Adipocyte (in vitro differentiated cells): Measurements from ENCODE around the gene SPATS1.
A peak's percentile ranks its signal among the peaks of the same experiment; 100 is the strongest.

Source experiments
- DNase-seq: peaks from one replicate; pipeline ENCODE4 v3.0.0-alpha.2; 2015; ENCODE audit warnings: low read depth
- H3K27me3 ChIP-seq: replicated peaks from 2 replicates; pipeline ENCODE4 v1.7.0; 2013; ENCODE audit warnings: mild to moderate bottlenecking, low read length, moderate library complexity; ENCODE audit not compliant: control insufficient read depth, insufficient read depth
- H3K36me3 ChIP-seq: 2 replicates; pipeline ENCODE4 v1.7.0; 2013; ENCODE audit warnings: low read length, mild to moderate bottlenecking, moderate library complexity; ENCODE audit not compliant: control insufficient read depth, insufficient read depth, severe bottlenecking
- H3K4me1 ChIP-seq: 2 replicates; pipeline ENCODE4 v1.7.0; 2013; ENCODE audit warnings: mild to moderate bottlenecking, low read length, moderate library complexity; ENCODE audit not compliant: control insufficient read depth, insufficient read depth
- H3K4me3 ChIP-seq: 2 replicates; pipeline ENCODE4 v1.7.0; 2013; ENCODE audit warnings: mild to moderate bottlenecking, low read length, moderate library complexity
- H3K9ac ChIP-seq: 2 replicates; pipeline ENCODE4 v1.7.0; 2013; ENCODE audit warnings: mild to moderate bottlenecking, low read length, moderate library complexity
- H3K9me3 ChIP-seq: 2 replicates; pipeline ENCODE4 v1.7.0; 2013; ENCODE audit warnings: mild to moderate bottlenecking, low read length, moderate library complexity; ENCODE audit not compliant: control insufficient read depth

Gene SPATS1

GRCh38 chr6:44373787-44374186 lies 31.3 kb downstream of the SPATS1 start:
- Histone ChIP-seq H3K9ac (no peak overlapping the region), H3K4me3 (no peak overlapping the region), H3K9me3 (no peaks in the 10 kb centered on the region), H3K4me1 (no peaks in the 10 kb centered on the region), H3K36me3 (no peaks in the 10 kb centered on the region), H3K27me3 (no peaks in the 10 kb centered on the region)
- no peak for DNase-seq

- Histone ChIP-seq H3K4me3 (no peak overlapping the region), H3K9ac (no peak overlapping the region), H3K36me3 (no peaks in the 10 kb centered on the region), H3K9me3 (no peaks in the 10 kb centered on the region), H3K4me1 (no peaks in the 10 kb centered on the region), H3K27me3 (no peaks in the 10 kb centered on the region)
- DNase-seq, result no peak
These were observed 32.6 kb downstream of the SPATS1 start for GRCh38 chr6:44375071-44375470.

- Histone ChIP-seq H3K4me1 (peaks cover 10% of the 10 kb centered on the region), H3K27me3 (no peaks in the 10 kb centered on the region), H3K9me3 (no peaks in the 10 kb centered on the region), H3K36me3 (no peaks in the 10 kb centered on the region), H3K4me3 (no peak overlapping the region), H3K9ac (no peak overlapping the region)
- DNase-seq, result no peak
These were observed 35.0 kb downstream of the SPATS1 start for GRCh38 chr6:44377484-44377883.

GRCh38 chr6:44377971-44378370 lies 35.5 kb downstream of the SPATS1 start:
- Histone ChIP-seq H3K27me3 (no peaks in the 10 kb centered on the region), H3K9ac (no peak overlapping the region), H3K4me3 (no peak overlapping the region), H3K36me3 (no peaks in the 10 kb centered on the region), H3K9me3 (no peaks in the 10 kb centered on the region), H3K4me1 (peaks cover 10% of the 10 kb centered on the region)
- DNase-seq, result no peak

- H3K36me3 ChIP-seq, result no peaks in the 10 kb centered on the region
- H3K4me1 ChIP-seq, result peaks cover 15% of the 10 kb centered on the region
- no peaks in the 10 kb centered on the region for H3K27me3 ChIP-seq
- H3K9ac ChIP-seq, result no peak overlapping the region
- DNase-seq, result peak; percentile 7
- H3K4me3 ChIP-seq, result no peak overlapping the region
- no peaks in the 10 kb centered on the region for H3K9me3 ChIP-seq
These were observed 39.3 kb downstream of the SPATS1 start for GRCh38 chr6:44381739-44382138.

GRCh38 chr6:44386364-44386928 lies 44.0 kb downstream of the SPATS1 start:
- H3K9ac ChIP-seq, result peak overlapping the region; percentile 96
- peak overlapping the region; percentile 95 for H3K4me3 ChIP-seq
- no peaks in the 10 kb centered on the region for H3K27me3 ChIP-seq
- H3K36me3 ChIP-seq, result peaks cover 4% of the 10 kb centered on the region
- H3K4me1 ChIP-seq, result peaks cover 40% of the 10 kb centered on the region
- no peak for DNase-seq
- H3K9me3 ChIP-seq, result no peaks in the 10 kb centered on the region

- Histone ChIP-seq H3K36me3 (peaks cover 9% of the 10 kb centered on the region), H3K27me3 (no peaks in the 10 kb centered on the region), H3K9ac (peak overlapping the region; percentile 96), H3K4me1 (peaks cover 35% of the 10 kb centered on the region), H3K4me3 (peak overlapping the region; percentile 95), H3K9me3 (no peaks in the 10 kb centered on the region)
- peak; percentile 72 for DNase-seq
These were observed 44.5 kb downstream of the SPATS1 start for GRCh38 chr6:44386929-44387345.

- Histone ChIP-seq H3K4me3 (peak within 1 kb of the TSS; percentile 95), H3K4me1 (peaks cover 31% of the 10 kb centered on the region), H3K9me3 (no peaks in the 10 kb centered on the region), H3K27me3 (no peaks in the 10 kb centered on the region), H3K9ac (peak within 1 kb of the TSS; percentile 96), H3K36me3 (peaks cover 15% of the 10 kb centered on the region)
- DNase-seq, result peak; percentile 99
These were observed 45.1 kb downstream of the SPATS1 start, which contains the start of gene CDC5L for GRCh38 chr6:44387346-44388134. Gene CDC5L, plus strand, starts transcription at chr6:44387706. Its CDS starts 118 bp downstream, at chr6:44387824.

- Histone ChIP-seq H3K27me3 (no peaks in the 10 kb centered on the region), H3K9me3 (no peaks in the 10 kb centered on the region), H3K4me1 (peaks cover 31% of the 10 kb centered on the region), H3K4me3 (peak overlapping the region; percentile 95), H3K36me3 (peaks cover 21% of the 10 kb centered on the region), H3K9ac (peak overlapping the region; percentile 96)
- DNase-seq, result no peak
These were observed 45.7 kb downstream of the SPATS1 start for GRCh38 chr6:44388135-44388487.

GRCh38 chr6:44388887-44389286 lies 46.4 kb downstream of the SPATS1 start:
- H3K9me3 ChIP-seq, result no peaks in the 10 kb centered on the region
- peaks cover 31% of the 10 kb centered on the region for H3K4me1 ChIP-seq
- H3K4me3 ChIP-seq, result peak overlapping the region; percentile 95
- H3K36me3 ChIP-seq, result peaks cover 29% of the 10 kb centered on the region
- H3K27me3 ChIP-seq, result no peaks in the 10 kb centered on the region
- no peak for DNase-seq
- peak overlapping the region; percentile 96 for H3K9ac ChIP-seq

GRCh38 chr6:44390158-44390683 lies 47.8 kb downstream of the SPATS1 start:
- Histone ChIP-seq H3K9me3 (no peaks in the 10 kb centered on the region), H3K4me3 (no peak overlapping the region), H3K4me1 (peaks cover 31% of the 10 kb centered on the region), H3K9ac (no peak overlapping the region), H3K36me3 (peaks cover 42% of the 10 kb centered on the region), H3K27me3 (no peaks in the 10 kb centered on the region)
- DNase-seq, result no peak
